Measurements from ENCODE around the gene MRPL27. TPM values are rescaled to one million over a fixed set of nuclear protein-coding genes. Genes with fewer than 3 reads are reported as not detected.

MRPL27 gene
- total and polyA plus RNA-seq, 2 of the 4 experiments (the other 2 are of a cell fraction) = 176 to 202 TPM

DNA sequence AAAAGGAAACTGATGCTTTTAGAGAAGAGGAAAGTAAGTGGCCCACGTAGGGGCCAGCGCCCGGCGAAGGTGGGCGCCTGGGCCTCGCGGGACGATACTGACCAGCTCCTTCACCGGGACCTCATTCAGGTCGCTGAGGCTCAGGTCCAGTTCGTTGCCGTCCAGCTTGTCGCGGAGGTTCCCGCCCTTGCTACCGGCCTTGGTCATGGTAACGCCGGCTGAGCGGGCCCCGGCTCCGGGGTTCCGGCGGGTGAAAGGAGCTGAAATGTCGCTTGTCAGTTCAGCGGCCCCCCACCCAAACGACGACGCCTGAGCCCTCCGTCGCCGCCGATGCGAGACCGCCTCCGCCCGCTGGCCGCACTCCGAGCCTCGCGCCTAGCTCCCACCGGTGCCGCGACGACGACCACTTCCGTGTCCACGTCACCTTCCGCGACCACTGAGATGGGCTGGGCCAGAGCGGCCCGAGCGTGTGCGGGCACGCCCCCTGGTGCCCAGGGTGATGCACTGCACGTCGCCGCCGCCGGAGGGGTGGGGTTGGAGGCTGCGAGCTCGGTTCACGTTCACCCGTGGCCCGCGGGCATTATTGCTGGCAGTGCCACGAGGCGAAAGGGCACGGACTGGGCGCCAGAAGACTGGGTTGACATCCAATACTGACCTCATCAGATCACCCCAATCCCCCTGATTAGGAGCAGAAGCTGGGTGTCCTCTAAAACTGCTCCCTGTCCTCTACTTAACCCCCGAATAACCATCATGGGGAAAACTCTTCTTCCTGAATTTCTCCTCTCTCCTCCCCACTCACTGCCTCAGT is 24.3 kb upstream of the MRPL27 start, which contains the start of gene LRRC59 (continued):
- TF ChIP-seq, protein P1, sequence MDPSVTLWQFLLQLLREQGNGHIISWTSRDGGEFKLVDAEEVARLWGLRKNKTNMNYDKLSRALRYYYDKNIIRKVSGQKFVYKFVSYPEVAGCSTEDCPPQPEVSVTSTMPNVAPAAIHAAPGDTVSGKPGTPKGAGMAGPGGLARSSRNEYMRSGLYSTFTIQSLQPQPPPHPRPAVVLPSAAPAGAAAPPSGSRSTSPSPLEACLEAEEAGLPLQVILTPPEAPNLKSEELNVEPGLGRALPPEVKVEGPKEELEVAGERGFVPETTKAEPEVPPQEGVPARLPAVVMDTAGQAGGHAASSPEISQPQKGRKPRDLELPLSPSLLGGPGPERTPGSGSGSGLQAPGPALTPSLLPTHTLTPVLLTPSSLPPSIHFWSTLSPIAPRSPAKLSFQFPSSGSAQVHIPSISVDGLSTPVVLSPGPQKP (IDR thresholded peaks at IDR 0.05; ENCODE audit: borderline replicate concordance, low read depth, low read length) = no peak
